CD8-positive, alpha-beta memory T cell (primary cell): ENCODE measurements around the gene GRM8. TPM values are rescaled to one million over a fixed set of nuclear protein-coding genes. Genes with fewer than 3 reads are reported as not detected.

Experiments
- CTCF ChIA-PET: fragments of 350-600 bp; sonication (Branson Sonifier 250); formaldehyde crosslinking; loops from one replicate; lab custom pipeline; 2021; ENCODE audit warnings: antibody characterized with exemption; lab: Charles Lee
- POLR2A ChIA-PET: fragments of 350-600 bp; sonication (Branson Sonifier 250); formaldehyde crosslinking; loops from one replicate; lab custom pipeline; 2021; ENCODE audit warnings: antibody characterized with exemption; lab: Charles Lee
- DNase-seq, 5 donors: peaks; one replicate each; pipeline versions ENCODE4 v3.0.0 to v3.0.0-alpha.2; 2020 to 2022; ENCODE audit warnings: mixed read lengths in 1 of 5
- H3K27ac ChIP-seq: one replicate; pipeline ENCODE4 v1.7.0; 2013; ENCODE audit warnings: low read depth, mild to moderate bottlenecking, low read length, moderate library complexity
- H3K27me3 ChIP-seq: 2 replicates; pipeline ENCODE4 v1.7.0; 2013; ENCODE audit warnings: low read length, mild to moderate bottlenecking; ENCODE audit not compliant: insufficient read depth, poor library complexity, severe bottlenecking
- H3K36me3 ChIP-seq: 2 replicates; pipeline ENCODE4 v1.7.0; 2013; ENCODE audit warnings: mild to moderate bottlenecking, low read length, moderate library complexity; ENCODE audit not compliant: insufficient read depth
- H3K4me1 ChIP-seq: 2 replicates; pipeline ENCODE4 v1.7.0; 2013; ENCODE audit warnings: mild to moderate bottlenecking, low read length, moderate library complexity; ENCODE audit not compliant: insufficient read depth
- H3K4me3 ChIP-seq: 2 replicates; pipeline ENCODE4 v1.7.0; 2013; ENCODE audit warnings: mild to moderate bottlenecking, low read length
- H3K9me3 ChIP-seq: 2 replicates; pipeline ENCODE4 v1.7.0; 2013; ENCODE audit warnings: mild to moderate bottlenecking, low read length
- H3K27ac Mint-ChIP-seq, 8 donors: one replicate each; pipeline ENCODE4 v1.8.0; 2020 to 2021; ENCODE audit warnings: mixed read lengths in 8 of 8, mild to moderate bottlenecking in 6 of 8, inconsistent platforms in 3 of 8, moderate library complexity in 3 of 8
- H3K27me3 Mint-ChIP-seq, 2 donors: one replicate each; pipeline ENCODE4 v1.8.0; 2020 to 2021; ENCODE audit warnings: mixed read lengths in 2 of 2, mild to moderate bottlenecking in 1 of 2, moderate library complexity in 1 of 2
- H3K36me3 Mint-ChIP-seq, 3 donors: one replicate each; pipeline ENCODE4 v1.8.0; 2020 to 2021; ENCODE audit warnings: mixed read lengths in 3 of 3, inconsistent platforms in 1 of 3, mild to moderate bottlenecking in 1 of 3
- H3K4me1 Mint-ChIP-seq, 3 donors: one replicate each; pipeline ENCODE4 v1.8.0; 2020 to 2021; ENCODE audit warnings: mixed read lengths in 3 of 3, inconsistent platforms in 1 of 3, mild to moderate bottlenecking in 1 of 3
- H3K4me3 Mint-ChIP-seq, 7 donors: one replicate each; pipeline ENCODE4 v1.8.0; 2020 to 2021; ENCODE audit warnings: mixed read lengths in 7 of 7, mild to moderate bottlenecking in 6 of 7, moderate library complexity in 4 of 7, inconsistent platforms in 2 of 7
- H3K9me3 Mint-ChIP-seq, 5 donors: one replicate each; pipeline ENCODE4 v1.8.0; 2020 to 2022; ENCODE audit warnings: mixed read lengths in 5 of 5, mild to moderate bottlenecking in 3 of 5, moderate library complexity in 2 of 5, inconsistent platforms in 1 of 5
- polyA plus RNA-seq: library from polyadenylated mRNA; unstranded; fragments of 300-500 nt; fragmentation: Illumina TruSeq; gene quantifications from one replicate; pipeline ENCODE4 v1.2.3, GENCODE V29; 2021
- total RNA-seq, 2 experiments: library from RNA; stranded (reverse); gene quantifications; one replicate each; pipeline ENCODE4 v1.2.3, GENCODE V29; 2021

Gene GRM8
- total and polyA plus RNA-seq, 3 experiments from 2014 or later: not detected

GRCh38 chr7:127154958-127155357 lies 97.8 kb downstream of the GRM8 start:
- no peaks in the 10 kb centered on the region for H3K4me1 Mint-ChIP-seq
- Histone ChIP-seq H3K4me3 (no peak overlapping the region), H3K9me3 (no peaks in the 10 kb centered on the region), H3K4me1 (no peaks in the 10 kb centered on the region), H3K27ac (no peak overlapping the region), H3K36me3 (no peaks in the 10 kb centered on the region), H3K27me3 (no peaks in the 10 kb centered on the region)
- CTCF ChIA-PET: no interaction called here
- no peak overlapping the region for H3K27ac Mint-ChIP-seq
- H3K36me3 Mint-ChIP-seq: no peaks in the 10 kb centered on the region
- peaks cover 2 to 6% of the 10 kb centered on the region in 2 donors for H3K27me3 Mint-ChIP-seq
- POLR2A ChIA-PET: no interaction called here
- no peak overlapping the region for H3K4me3 Mint-ChIP-seq
- no peak for DNase-seq
- H3K9me3 Mint-ChIP-seq: peaks cover 0 to 8% (median 2%) of the 10 kb centered on the region in 5 donors

DNA sequence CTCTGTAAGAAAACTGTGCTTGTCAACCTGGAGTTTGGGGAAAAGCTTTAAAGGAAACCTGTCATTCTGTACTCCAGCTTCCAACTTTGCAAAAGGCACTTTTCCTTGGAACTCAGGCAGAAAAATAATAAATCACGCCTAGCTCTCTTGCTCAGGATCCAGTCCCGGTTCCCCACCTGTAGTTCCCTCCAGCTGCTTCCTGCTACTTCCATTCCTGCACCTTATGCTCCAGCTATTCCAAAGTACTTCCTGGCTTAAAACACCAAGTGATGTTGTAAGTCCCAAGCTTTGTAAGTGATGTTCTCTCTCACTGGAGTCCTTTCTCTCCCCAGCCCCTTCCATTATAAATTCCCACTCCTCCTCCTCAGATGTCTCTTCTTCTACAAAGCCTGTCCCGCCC lies 98.6 kb downstream of the GRM8 start:
- Mint-ChIP-seq H3K36me3 (no peaks in the 10 kb centered on the region), H3K27ac (no peak overlapping the region), H3K9me3 (peaks cover 0 to 8% (median 2%) of the 10 kb centered on the region in 5 donors), H3K27me3 (peaks cover 2 to 11% of the 10 kb centered on the region in 2 donors), H3K4me1 (no peaks in the 10 kb centered on the region), H3K4me3 (no peak overlapping the region)
- Histone ChIP-seq H3K9me3 (no peaks in the 10 kb centered on the region), H3K27ac (no peak overlapping the region), H3K27me3 (no peaks in the 10 kb centered on the region), H3K36me3 (no peaks in the 10 kb centered on the region), H3K4me1 (no peaks in the 10 kb centered on the region), H3K4me3 (no peak overlapping the region)
- ChIA-PET CTCF (no interaction called here), POLR2A (no interaction called here)
- DNase-seq: no peak

GRCh38 chr7:127153315-127153714 lies 99.4 kb downstream of the GRM8 start:
- Mint-ChIP-seq H3K4me3 (no peak overlapping the region), H3K36me3 (no peaks in the 10 kb centered on the region), H3K4me1 (no peaks in the 10 kb centered on the region), H3K9me3 (peaks cover 0 to 8% (median 2%) of the 10 kb centered on the region in 5 donors), H3K27me3 (peaks cover 2 to 11% of the 10 kb centered on the region in 2 donors), H3K27ac (no peak overlapping the region)
- H3K27ac ChIP-seq: no peak overlapping the region
- ChIA-PET CTCF (no interaction called here), POLR2A (no interaction called here)
- H3K4me1 ChIP-seq: no peaks in the 10 kb centered on the region
- H3K27me3 ChIP-seq: no peaks in the 10 kb centered on the region
- H3K4me3 ChIP-seq: no peak overlapping the region
- DNase-seq: no peak
- no peaks in the 10 kb centered on the region for H3K36me3 ChIP-seq
- H3K9me3 ChIP-seq: no peaks in the 10 kb centered on the region

- no peaks in the 10 kb centered on the region for H3K4me1 ChIP-seq
- H3K4me3 Mint-ChIP-seq: no peak overlapping the region
- POLR2A ChIA-PET: no interaction called here
- H3K9me3 ChIP-seq: no peaks in the 10 kb centered on the region
- peaks cover 3 to 17% of the 10 kb centered on the region in 2 donors for H3K27me3 Mint-ChIP-seq
- H3K4me3 ChIP-seq: no peak overlapping the region
- CTCF ChIA-PET: no interaction called here
- H3K36me3 Mint-ChIP-seq: no peaks in the 10 kb centered on the region
- H3K9me3 Mint-ChIP-seq: peaks cover 0 to 8% (median 2%) of the 10 kb centered on the region in 5 donors
- no peak overlapping the region for H3K27ac ChIP-seq
- H3K36me3 ChIP-seq: no peaks in the 10 kb centered on the region
- no peak for DNase-seq
- H3K27me3 ChIP-seq: no peaks in the 10 kb centered on the region
- H3K4me1 Mint-ChIP-seq: no peaks in the 10 kb centered on the region
- H3K27ac Mint-ChIP-seq: no peak overlapping the region
Observed at GRCh38 chr7:127152423-127152822, 100.3 kb downstream of the GRM8 start.

- Mint-ChIP-seq H3K4me3 (no peak overlapping the region), H3K9me3 (peaks cover 0 to 4% (median 2%) of the 10 kb centered on the region in 5 donors), H3K4me1 (no peaks in the 10 kb centered on the region), H3K27ac (no peak overlapping the region), H3K36me3 (no peaks in the 10 kb centered on the region), H3K27me3 (peaks cover 8 to 27% of the 10 kb centered on the region in 2 donors)
- Histone ChIP-seq H3K27ac (no peak overlapping the region), H3K36me3 (no peaks in the 10 kb centered on the region), H3K9me3 (no peaks in the 10 kb centered on the region), H3K4me1 (no peaks in the 10 kb centered on the region), H3K4me3 (no peak overlapping the region), H3K27me3 (no peaks in the 10 kb centered on the region)
- POLR2A ChIA-PET: no interaction called here
- CTCF ChIA-PET: no interaction called here
- no peak for DNase-seq
Observed at GRCh38 chr7:127151379-127151778, 101.4 kb downstream of the GRM8 start.

DNA sequence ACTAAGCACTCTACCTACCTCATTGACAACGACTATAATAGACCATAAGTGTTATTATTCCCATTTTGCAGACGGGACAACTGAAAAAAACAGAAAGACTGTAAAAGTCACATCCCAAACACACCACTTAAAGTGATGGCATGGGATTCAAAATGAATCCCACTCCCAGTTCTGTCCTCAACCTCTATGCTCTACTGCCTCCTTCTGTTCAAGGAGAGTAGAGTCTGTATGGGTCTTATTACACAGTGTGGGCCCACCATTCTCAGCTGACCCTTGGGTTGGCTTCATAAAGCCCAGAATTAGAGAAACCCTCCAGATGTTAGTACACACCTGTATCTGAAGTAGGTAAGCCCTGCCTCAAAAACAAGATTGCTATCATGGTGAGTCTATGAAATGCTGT lies 102.2 kb downstream of the GRM8 start:
- Mint-ChIP-seq H3K4me3 (no peak overlapping the region), H3K27ac (no peak overlapping the region), H3K4me1 (no peaks in the 10 kb centered on the region), H3K27me3 (peaks cover 10 to 31% of the 10 kb centered on the region in 2 donors), H3K9me3 (peaks cover 0 to 2% (median 0%) of the 10 kb centered on the region in 5 donors), H3K36me3 (no peaks in the 10 kb centered on the region)
- Histone ChIP-seq H3K4me3 (no peak overlapping the region), H3K27me3 (no peaks in the 10 kb centered on the region), H3K4me1 (no peaks in the 10 kb centered on the region), H3K36me3 (no peaks in the 10 kb centered on the region), H3K9me3 (no peaks in the 10 kb centered on the region), H3K27ac (no peak overlapping the region)
- DNase-seq: no peak
- ChIA-PET CTCF (no interaction called here), POLR2A (no interaction called here)

DNA sequence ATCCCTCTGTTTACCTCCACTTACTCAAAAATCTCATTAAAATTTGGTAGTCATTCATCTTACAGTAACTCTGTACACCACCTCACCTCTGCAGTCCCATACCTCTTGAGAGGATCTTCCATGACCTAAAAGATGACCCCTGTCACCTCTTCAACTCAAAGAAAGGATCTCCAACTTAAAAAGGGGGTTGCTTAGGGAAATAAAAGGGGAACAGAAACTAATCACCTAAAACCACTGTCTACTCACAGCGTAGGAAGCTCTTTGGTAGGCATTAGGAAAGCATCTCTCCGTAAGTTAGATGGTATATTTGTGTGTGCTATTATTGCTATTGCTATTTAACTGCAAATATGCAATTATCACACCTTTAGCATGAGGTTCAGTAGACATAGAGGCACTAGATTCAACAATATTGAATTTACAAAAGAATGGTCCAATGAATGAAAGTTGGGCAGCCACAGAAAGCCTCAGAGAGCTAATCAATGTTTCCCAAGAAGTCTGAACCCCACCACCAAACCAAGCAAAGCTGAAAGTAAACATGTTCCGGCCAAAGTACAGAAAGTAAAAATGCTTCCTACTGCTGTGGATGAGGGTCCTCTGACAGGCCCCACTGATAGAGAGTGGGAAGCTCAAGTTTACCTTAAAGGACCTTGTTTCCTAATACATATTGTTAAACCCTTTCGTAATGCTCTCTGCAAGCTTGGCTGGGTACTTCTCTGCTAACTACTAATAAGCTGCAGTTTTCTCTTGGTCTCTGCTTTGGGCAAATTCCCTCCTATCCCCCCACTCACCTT lies 105.8 kb downstream of the GRM8 start:
- no peak for DNase-seq
- peaks cover 7 to 25% of the 10 kb centered on the region in 2 donors for H3K27me3 Mint-ChIP-seq
- no peaks in the 10 kb centered on the region for H3K9me3 ChIP-seq
- H3K4me3 ChIP-seq: no peak overlapping the region
- no peaks in the 10 kb centered on the region for H3K4me1 ChIP-seq
- POLR2A ChIA-PET: no interaction called here
- H3K36me3 ChIP-seq: no peaks in the 10 kb centered on the region
- no peak overlapping the region for H3K27ac ChIP-seq
- CTCF ChIA-PET: interaction anchor here (0.6 kb wide), 1 partner anchor 1156 kb away, joined by 3 read pairs; no protein-coding TSS in a partner anchor
- no peaks in the 10 kb centered on the region for H3K36me3 Mint-ChIP-seq
- no peak overlapping the region for H3K27ac Mint-ChIP-seq
- H3K27me3 ChIP-seq: no peaks in the 10 kb centered on the region
- no peaks in the 10 kb centered on the region for H3K9me3 Mint-ChIP-seq
- no peaks in the 10 kb centered on the region for H3K4me1 Mint-ChIP-seq
- no peak overlapping the region for H3K4me3 Mint-ChIP-seq

DNA sequence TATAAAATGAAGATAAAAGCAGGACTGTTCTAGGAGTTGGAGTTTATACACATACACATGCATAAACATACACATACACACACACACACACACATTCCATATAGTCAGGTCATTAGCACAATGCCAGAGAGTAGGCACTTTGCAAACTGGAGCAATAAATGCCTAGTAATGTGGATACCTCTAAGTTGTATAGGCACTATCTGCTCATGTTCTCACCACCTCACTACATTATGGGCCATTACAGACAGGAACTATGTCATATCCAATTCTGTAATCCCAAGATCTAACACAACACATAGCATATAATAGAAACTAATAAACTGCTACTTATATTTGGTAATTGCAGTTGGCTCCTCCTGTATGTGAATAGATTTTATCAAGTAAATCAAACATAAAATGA lies 115.6 kb downstream of the GRM8 start:
- H3K4me3 Mint-ChIP-seq: no peak overlapping the region

More for the DNA sequence above, 115.6 kb downstream of the GRM8 start:
- Mint-ChIP-seq H3K4me1 (no peaks in the 10 kb centered on the region), H3K27ac (no peak overlapping the region), H3K27me3 (peaks cover 0 to 7% of the 10 kb centered on the region in 2 donors), H3K9me3 (peaks cover 0 to 2% (median 0%) of the 10 kb centered on the region in 5 donors), H3K36me3 (no peaks in the 10 kb centered on the region)
- no peak for DNase-seq
- H3K4me1 ChIP-seq: no peaks in the 10 kb centered on the region
- ChIA-PET CTCF (no interaction called here), POLR2A (no interaction called here)
- H3K9me3 ChIP-seq: no peaks in the 10 kb centered on the region
- no peaks in the 10 kb centered on the region for H3K36me3 ChIP-seq
- no peak overlapping the region for H3K27ac ChIP-seq
- no peak overlapping the region for H3K4me3 ChIP-seq
- H3K27me3 ChIP-seq: no peaks in the 10 kb centered on the region
